Measurements from ENCODE around the gene LETM1.
A peak's percentile ranks its signal among the peaks of the same experiment; 100 is the strongest.

LETM1 gene

DNA sequence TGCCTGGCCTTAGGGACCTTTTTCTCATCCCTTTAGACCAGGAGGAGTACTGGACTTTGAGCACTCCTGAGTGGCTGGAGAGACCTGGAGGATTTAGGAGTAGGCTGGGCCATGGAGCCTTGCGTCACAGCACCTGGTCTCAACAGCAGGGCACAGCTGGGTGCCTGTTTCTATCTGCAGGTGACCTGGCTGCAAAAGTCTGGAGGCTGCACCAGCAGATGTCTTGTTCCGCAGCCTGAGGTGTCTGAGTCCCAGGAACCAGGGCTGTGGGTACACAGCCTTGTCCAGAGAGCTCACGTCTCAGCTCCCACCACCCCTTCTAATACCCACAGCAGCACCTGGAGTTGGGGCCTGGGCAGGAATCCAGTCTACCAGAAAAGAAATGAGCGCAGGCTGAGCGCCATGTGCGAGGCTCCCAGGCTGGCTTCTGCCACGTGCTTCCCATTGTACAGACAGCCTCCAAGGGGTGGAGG is 10.3 kb upstream of the LETM1 start:
- TF ChIP-seq, protein P1, sequence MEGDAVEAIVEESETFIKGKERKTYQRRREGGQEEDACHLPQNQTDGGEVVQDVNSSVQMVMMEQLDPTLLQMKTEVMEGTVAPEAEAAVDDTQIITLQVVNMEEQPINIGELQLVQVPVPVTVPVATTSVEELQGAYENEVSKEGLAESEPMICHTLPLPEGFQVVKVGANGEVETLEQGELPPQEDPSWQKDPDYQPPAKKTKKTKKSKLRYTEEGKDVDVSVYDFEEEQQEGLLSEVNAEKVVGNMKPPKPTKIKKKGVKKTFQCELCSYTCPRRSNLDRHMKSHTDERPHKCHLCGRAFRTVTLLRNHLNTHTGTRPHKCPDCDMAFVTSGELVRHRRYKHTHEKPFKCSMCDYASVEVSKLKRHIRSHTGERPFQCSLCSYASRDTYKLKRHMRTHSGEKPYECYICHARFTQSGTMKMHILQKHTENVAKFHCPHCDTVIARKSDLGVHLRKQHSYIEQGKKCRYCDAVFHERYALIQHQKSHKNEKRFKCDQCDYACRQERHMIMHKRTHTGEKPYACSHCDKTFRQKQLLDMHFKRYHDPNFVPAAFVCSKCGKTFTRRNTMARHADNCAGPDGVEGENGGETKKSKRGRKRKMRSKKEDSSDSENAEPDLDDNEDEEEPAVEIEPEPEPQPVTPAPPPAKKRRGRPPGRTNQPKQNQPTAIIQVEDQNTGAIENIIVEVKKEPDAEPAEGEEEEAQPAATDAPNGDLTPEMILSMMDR (conservative IDR thresholded peaks at IDR 0.05): no peak
- no peak overlapping the region for H3K27ac ChIP-seq

DNA sequence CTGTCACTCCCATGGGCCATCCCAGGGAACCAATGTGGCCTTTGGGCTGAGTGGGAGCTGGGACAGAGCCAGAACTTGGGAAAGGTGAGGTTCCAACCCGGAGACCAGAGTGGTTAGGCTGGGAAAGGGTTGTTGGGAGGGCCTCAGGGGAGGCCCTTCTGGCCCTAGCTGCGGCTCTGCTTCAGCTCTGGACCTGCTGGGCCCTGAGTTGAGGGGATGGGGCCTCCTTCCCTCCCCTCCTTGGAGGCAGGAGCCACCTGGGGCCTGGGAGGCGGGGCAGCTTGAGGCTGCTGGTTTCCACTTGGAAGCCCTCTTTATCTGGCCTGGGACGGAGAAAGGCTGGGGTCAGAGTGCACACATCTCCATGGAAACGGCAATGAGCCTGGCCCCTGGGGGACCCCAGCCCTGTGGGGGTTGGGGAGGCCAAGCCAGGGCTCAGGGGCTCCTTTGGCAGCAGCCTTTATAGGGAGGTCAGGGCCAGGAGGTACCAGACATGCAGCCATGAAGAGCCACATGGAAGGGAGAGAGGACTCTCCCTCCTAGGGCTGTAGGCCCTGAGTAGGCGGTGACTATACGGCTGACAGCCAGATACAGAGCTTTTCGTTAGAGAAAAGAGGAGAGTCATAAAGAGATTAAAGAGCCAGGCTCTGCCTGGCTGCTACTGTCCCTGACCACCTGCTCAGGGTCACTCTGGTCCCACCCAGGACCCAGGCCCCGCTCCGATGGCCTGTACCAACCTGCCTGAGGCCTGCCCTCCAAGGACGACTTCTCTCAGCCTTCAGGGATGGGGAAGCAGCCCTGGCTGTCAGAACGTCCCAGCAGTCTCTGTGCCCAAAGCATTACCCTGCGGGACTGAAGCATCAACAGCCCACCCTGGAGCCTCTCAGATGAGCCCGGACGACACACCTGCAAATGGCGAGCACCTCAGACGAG is 8.4 kb upstream of the LETM1 start:
- TF ChIP-seq, protein P1 (conservative IDR thresholded peaks at IDR 0.05): no peak
- no peak overlapping the region for H3K27ac ChIP-seq

DNA sequence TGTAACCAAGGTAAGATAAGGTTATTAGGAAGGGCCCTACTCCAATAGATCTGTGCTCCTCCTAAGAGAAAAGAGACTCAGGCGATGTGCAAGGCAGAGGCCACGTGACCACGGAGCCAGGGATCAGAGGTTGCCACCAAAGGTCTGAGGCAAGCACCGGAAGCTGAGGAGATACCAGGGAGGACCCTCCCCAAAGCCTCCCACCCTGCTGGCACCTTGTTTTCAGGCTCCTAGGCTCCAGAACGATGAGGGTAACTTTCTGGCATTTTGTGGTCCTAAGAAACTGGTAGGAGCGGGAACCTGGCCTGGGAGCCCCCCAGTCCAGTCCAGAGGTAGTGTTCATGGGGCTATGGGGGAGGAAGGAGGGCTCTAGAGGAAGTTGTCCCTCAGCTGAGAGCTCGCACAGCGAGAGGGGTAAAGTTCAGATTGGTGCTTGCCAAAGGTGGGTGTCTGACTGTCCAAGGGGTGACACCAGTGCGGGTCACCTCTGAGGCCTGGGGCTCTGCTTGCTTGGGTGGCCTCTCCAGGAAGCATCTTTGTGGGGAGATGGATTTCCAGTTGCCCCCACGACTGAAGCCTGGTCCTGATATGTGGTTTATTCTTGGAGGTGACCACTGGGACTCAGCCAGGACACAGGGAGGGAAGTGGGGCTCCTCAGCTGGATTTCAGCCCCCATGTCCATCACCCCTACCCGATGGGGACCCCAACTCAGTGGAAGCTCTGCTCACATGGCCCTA is 7.5 kb upstream of the LETM1 start:
- H3K27ac ChIP-seq: no peak overlapping the region
- TF ChIP-seq, protein P1 (conservative IDR thresholded peaks at IDR 0.05): no peak

DNA sequence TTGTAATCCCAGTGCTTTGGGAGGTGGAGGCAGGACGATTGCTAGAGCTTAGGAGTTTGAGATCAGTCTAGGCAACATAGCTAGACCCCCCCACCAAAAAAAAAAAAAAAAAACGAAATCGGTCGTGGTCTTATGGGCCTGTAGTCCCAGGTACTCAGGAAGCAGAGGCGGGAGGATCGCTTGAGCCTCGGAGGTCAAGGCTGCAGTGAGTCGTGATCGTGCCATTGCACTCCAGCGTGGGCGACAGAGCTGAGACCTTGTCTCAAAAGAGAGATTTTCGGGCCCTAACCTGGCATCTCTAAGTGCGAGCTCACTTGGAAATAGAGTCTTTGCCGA is 7.0 kb upstream of the LETM1 start:
- TF ChIP-seq, protein P1 (conservative IDR thresholded peaks at IDR 0.05): no peak
- no peak overlapping the region for H3K27ac ChIP-seq

DNA sequence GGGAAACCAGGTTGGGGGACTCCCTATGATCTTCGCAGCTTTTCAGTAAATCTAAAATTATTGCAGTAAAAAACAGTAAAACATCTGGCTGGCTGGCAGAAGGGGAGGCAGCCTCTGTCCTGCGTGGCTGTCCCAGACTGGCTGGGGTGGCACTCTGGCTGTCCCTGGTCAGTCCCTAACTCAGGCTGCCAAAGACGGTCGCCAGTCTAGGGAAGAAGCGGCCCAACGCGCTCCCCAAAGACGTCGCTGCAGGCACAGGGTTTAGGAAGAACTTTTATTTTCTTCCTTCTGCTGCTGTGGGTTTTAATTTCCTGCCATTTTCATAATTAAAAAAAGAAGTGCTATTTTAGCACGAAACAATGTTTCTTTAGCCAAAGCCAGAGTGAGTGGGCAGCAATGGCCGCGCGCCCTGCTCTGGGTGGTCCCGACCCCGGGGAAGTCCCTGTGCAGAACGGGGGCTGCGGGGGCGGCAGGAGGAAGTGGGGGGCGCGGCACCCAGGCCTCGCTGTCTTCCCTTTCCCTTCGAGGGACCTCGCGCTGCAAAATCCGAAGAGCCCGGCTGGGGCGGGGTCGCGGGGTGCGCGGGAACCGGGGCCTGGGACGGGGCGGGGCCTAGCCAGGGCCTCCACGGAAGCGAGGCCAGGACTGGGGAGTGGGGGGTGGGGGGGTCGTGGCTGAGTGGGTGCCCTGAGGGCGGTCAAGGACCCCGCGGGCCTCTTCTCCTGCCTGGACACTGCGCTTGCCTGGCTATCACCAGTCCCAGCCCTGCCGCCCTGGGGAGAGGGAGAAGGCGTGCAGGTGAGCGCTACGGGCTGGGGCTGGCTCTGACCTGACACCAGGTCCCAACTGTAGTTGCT is 6.3 kb upstream of the LETM1 start:
- TF ChIP-seq, protein P1 (conservative IDR thresholded peaks at IDR 0.05): no peak
- no peak overlapping the region for H3K27ac ChIP-seq

DNA sequence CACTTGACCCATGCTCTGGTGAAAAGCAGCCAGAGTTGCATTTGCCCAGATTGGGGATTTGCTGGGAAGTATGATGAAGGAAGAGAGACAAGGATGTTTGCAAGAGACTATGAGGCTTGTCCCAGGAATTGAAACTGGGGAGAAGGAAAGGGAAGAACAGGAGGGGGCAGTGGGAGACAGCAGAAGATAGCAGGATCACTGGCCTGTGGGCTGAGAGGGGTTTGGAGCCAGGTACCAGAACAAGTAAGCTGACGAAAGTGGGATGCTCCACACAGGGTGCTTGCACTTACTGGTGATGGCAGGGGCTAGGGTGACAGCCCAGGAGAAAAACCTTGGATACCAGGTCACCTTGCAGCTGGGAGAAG is 3.4 kb upstream of the LETM1 start:
- TF ChIP-seq, protein P1 (conservative IDR thresholded peaks at IDR 0.05): no peak
- no peak overlapping the region for H3K27ac ChIP-seq

DNA sequence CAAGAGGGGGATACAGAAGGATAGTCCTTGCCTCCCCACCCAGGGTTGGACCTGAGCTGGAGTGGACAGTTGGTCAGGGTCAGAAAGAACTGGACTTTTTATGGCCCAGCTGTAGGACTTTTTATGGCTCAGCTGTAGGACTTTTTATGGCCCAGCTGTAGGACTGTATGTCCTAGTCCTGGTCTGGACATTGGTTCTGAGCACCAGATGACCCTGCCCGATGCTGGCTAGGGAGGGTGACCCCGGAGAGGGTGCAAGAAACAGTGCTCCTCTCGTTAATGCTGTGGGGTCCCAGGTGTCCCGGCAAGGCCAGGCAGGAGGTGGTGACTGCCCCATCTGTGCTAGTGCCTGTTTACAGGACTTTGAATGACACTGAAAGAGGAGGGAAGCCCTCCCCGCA is 2.0 kb upstream of the LETM1 start:
- TF ChIP-seq, protein P1 (conservative IDR thresholded peaks at IDR 0.05): no peak
- peak overlapping the region; percentile 91 for H3K27ac ChIP-seq
